Amygdala (tissue), 56 donors: Measurements from ENCODE around the gene PSMD13.

Experiments used
- DNase-seq, 56 donors: peaks; one replicate each; lab custom pipeline; 2025; lab: John Stamatoyannopoulos, UW

Gene PSMD13

DNA sequence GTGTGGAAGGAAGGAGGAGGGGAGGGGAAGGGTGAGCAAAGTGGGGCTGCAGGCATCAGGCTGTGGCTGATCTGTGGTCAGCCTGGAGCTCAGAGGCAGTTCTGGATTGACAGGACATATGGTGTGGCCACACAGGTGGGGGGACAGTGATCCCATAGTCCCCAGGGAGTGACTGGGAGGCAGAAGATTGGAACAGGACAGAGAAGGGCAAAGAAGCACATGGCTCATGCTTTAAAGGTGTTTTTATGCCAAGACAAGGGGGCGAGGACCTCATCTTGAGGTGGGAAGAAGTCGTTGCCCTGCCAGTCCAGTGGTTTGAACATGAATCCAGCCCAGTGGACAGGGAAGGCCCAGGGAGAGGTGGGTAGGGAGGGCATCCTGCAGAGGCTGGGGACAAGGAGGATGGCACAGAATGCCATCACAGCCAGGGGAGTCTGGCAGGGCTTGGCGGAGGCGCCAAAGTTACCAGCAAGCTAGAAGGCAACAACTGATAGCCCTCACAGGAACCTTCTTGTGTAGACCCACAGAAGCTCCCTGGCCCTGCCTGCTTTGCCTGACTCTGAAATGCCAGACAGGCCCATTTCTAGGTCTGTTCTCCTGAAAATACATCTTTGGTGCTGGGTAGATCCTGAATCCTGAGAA is 32.7 kb upstream of the PSMD13 start:
- no peak for DNase-seq

DNA sequence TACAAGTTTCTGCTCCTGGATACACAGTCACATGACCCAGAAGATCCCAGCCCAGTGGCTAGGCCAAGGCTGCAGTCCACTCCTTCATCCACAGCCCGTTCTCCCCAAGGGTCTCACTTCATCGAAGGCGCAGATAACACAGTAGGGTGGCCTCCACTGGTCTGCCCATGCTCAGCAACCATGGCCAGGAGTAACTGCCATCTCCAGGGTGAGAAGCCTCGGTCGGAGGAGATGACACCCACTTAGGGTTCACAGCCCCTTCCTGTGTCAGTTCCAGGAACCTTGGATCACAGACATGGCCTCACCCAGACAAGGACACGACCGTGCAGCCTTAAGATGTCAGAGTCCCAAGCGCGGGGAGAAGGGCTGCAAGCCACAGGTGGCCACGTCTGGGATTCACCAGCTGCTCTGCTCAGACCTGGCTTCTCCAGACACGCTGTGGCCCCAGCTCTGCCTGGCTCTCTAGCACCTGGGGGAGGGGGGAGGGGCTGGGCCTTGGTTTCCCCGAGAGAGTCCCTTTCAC is 32.1 kb upstream of the PSMD13 start:
- DNase-seq: no peak

DNA sequence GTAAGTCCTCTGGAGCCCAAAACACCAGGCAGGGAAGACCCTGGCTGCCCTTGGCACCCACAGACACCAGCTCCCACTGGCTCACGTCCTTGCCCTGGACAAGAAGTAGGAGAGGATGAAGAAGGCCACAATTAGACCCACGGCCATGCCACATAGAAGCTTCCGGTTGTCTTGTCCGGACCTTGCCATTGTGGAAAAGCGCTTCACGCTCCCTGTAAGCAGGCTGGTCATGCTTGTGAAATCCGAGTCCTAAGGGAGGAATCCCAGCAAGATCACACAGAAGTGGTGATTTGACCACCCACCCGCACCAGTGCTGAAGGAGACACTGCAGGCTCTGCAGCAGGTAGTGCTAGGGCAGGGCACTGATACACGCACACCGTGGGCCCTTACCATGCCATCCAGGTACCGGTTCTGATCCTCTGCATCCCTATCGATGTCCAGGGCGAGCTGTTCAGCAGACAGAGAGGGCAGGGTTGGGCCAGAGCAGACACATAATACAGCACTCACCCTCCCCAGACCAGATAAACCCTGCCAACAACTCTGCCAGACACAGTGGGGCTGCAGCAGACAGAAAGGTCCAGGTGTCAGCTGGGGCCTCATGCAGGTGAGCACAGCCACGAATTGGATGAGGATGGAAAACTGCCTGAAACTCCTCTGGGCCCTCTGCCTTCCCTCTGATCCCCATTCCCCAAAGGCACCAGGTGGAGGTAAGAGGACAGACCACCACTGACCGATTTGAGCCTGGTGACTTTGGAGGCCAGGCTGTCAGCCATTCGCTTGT is 31.4 kb upstream of the PSMD13 start:
- no peak for DNase-seq

DNA sequence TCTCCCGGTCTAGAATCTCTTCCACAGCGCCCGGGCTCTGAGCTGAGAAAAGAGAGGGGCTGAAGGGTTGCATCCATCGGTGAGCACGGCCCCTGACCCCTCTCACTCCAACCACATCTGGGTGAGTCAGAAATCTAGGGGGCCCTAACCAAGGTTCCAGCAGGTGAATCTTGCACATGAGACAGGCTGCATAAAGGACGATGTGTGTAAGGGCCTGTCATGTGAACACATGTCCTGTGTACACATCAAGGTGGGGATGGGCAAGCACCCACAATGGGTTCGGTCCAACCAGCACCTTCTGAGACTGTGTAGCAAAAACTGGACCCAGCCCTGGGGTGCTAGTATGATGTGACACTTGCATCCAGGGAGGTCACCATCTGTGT is 30.8 kb upstream of the PSMD13 start:
- DNase-seq: no peak

DNA sequence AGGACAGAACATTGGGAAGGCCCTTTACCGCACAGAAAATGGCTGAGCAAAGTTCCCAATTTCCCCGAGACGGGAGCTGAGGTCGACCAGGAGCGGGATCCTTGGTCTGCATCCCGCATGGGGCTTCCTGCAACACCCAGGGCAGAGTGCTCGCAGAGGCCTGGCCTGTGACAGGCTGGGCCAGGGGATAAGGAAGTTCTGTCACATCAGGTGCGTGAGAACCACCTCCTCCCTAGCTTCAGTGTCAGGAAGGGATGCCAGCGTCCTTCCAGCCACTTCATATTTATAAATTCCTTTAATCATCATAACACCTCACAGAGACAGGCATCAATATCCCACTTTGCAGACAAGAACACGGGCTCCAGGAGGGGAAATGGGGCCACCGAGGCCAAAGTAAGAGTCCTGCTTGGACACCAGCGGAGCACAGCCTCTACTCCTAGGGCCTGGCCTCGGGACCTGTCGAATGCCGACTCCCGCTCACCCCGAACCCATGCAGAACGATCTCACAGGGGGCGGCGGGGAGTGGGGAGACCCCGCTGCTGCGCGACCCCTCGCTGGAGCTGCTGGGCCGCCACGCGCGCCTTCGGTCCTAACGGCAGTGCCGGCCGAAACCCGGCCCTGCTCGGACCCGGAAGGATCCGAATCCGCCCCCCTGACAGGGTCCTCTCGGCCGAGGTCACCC is 30.1 kb upstream of the PSMD13 start:
- DNase-seq: peak in 1 of 56 donors; percentile 20

DNA sequence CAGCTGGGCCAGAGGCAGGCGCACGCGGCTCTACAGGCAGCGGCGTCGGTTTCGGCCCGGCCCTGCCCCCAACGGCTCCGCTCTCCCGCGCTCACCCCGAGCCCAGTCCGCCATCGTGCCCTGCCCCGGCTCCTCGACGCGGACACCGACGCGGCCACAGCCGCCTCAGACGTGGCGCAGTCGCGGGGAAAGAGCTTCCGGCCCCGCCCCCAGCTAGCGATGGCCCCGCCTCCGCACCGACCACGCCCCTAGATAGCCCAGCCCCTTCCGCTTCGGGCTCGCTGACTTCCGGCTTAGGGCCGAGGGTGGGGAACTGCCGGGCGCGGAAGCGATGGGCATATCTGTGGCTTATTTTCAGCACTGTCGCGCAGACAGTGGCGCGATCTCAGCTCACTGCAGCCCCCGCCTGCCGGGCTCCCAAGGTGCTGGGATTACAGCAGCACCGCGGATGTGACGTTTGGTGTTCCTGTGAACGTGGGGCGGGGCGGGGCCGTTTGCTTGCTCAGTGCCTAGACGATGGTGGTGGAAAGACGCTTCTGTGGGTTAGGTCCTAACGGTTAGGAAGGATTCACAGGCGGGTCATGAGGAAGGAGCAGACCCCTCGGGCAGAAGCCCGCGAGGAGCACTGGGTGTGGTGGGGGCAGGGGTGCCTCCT is 29.4 kb upstream of the PSMD13 start, which contains the start of the genes BET1L and RIC8A:
Gene BET1L (minus strand): TSS at position 192 of the 655 bp plus-strand sequence. CDS start 78 bp downstream, at position 114.
Gene RIC8A (plus strand): TSS at position 501 of the 655 bp plus-strand sequence. CDS start 1,147 bp downstream, outside the sequence.
- peak; percentile 67 to 99 (median 94) for DNase-seq

DNA sequence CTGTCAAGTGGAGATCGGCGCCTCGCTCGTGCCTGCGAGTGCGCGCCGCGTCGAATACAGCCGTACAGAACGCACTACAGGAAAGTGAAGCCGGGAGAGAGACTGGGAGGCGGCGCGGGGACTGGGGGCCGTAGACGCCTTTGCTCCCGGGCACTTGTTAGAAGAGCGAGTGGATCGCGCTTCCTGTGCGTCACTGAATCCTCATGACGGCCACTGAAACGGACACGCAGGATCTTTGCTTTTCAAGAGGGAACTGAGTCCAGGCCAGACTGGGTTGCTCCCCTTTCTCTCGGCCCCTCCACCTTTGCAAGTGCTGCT is 29.0 kb upstream of the PSMD13 start:
- DNase-seq: peak in 8 of 56 donors; percentile 50 to 74 (median 62)

DNA sequence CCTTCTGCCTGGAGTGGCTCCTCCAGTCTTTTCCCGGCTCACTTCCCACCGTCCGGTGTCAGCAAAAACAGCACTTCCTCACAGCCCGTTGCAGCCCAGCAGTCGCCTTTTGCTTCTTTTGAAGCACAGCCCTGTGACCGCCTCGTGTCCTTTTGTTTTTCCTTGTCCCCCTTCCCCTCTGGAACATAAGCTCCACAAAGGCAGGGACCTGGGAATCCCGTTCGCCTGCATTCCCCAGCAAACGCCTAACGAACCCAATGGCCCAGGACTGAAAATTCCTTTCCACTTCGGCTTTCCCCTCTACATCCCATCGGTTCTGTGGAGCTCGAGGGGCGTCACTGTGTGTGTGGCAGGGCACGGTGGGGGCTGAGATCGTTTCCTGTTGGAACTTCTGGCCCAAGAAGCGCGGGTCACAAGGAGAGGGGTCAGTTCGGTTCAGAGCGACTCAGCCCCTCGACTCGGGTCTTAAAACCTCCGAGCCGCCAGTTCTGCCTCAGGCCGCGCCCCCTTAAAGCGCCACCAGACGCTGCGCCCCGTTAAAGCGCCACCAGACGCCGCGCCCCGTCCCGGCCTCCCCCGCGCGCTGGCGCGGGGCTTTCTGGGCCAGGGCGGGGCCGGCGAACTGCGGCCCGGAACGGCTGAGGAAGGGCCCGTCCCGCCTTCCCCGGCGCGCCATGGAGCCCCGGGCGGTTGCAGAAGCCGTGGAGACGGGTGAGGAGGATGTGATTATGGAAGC is 28.4 kb upstream of the PSMD13 start:
- DNase-seq: peak in 51 of 56 donors; percentile 8 to 81 (median 51)

DNA sequence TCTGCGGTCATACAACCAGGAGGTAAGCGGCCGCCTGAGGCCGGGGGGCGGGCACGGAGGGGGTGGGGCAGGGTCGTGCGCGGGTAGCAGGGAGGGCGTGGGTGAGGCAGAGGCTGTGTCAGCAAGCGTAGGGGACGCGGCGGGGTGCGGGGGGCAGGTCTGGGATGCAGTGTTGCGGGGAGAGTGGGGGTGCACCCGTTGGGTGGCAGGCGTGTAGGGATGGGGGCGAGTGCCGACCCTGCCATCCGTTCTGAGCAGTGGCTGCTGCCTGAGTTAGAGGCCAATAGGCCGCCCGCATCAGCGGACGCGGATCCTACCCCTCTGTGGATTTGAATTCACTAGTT is 27.9 kb upstream of the PSMD13 start:
- peak in 3 of 56 donors; percentile 59 to 66 (median 62) for DNase-seq

DNA sequence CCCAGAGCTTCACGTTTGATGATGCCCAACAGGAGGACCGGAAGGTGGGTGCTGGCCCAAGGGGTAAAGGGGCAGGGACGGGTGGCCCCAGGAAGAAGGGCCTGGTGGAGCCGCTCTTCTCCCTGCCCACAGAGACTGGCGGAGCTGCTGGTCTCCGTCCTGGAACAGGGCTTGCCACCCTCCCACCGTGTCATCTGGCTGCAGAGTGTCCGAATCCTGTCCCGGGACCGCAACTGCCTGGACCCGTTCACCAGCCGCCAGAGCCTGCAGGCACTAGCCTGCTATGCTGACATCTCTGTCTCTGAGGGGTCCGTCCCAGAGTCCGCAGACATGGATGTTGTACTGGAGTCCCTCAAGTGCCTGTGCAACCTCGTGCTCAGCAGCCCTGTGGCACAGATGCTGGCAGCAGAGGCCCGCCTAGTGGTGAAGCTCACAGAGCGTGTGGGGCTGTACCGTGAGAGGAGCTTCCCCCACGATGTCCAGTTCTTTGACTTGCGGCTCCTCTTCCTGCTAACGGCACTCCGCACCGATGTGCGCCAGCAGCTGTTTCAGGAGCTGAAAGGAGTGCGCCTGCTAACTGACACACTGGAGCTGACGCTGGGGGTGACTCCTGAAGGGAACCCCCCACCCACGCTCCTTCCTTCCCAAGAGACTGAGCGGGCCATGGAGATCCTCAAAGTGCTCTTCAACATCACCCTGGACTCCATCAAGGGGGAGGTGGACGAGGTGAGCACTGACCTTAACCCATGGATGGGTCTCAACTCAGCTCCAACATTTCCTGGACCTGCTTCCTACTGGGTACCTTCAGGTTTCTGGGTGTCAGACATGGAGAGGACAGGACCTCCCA is 27.3 kb upstream of the PSMD13 start:
- no peak for DNase-seq

DNA sequence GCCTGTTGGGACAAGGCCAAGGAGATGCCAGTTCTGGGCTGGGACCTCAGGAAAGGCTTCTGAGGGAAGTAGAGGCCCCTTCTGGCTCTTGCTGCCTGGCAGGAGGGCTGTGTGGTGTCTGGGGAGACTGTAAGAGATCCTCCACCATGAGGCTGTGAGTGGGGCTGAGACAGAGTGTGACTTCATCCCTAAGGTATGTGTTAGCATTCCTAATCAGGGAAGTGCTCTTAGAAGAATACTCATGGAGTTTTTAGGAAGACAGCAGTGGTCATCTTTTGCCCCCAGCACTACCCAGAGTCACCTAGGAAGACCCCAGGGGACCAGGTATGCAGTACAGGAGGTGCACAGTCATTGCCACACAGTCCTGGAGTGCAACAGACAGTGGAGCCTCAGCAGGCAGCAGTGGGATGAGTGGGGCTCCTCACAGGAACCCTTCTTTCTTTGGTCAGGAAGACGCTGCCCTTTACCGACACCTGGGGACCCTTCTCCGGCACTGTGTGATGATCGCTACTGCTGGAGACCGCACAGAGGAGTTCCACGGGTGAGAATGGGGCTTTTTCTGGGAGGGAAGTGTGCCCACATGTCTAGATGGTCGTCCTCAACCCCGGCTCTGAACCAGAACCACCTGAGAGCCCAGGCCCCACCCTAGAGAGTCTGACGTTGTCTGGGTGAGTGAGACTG is 26.5 kb upstream of the PSMD13 start:
- DNase-seq: no peak

DNA sequence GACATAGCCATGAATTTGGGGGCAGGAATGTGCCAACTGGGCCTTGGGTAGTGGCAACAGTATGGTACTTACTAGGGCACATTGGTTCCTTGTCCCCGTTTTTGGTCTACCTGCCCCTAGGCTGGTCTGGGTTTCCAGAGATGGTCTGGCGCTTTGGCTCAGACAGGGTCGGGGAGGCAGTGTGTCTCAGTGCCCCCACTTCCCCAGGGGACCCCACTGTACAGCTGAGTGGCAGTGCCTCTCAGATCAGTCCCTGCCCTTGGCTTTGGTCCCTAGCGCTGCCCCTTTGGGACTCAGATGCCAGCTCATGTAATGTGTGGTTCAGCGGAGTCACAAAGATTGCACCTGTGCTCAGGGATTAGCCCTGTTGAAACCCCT is 26.0 kb upstream of the PSMD13 start:
- DNase-seq: no peak

DNA sequence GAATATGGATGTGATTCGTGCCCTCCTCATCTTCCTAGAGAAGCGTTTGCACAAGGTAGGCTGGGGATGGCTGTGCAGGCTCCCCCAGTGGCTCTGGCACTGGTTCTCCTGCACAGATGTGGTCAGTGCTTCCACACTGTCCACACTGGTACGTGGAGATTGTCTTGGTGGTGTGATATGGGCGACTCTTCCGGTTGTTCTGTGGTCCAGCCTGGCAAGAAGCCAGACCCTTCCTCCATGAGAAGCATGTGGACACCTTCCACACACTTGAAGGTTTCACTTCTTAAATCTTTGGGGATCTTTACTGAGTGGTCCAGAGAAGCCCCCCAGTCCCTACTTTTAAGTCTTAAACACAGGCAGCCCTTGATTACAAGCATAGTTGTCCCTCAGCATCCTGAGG is 25.5 kb upstream of the PSMD13 start:
- no peak for DNase-seq

DNA sequence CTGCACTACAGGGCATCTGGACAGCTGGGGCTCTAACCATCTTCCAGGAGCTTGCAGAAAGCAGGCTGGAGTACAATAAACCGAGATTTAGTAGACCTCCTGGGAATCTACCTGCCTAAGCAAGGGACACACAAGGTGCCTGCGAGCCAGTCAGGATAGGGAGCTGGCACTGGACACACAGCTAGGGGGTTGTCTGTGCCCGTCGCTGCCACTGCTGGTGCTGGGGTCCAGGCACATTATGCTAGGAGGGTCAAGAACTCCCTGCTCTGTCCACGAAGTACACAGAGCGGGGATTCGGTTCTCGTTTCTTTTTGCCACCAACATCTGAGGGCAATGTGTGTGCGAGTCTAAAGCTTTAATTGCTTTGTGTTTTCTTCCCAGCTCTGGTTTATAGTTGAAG is 25.0 kb upstream of the PSMD13 start:
- DNase-seq: no peak

DNA sequence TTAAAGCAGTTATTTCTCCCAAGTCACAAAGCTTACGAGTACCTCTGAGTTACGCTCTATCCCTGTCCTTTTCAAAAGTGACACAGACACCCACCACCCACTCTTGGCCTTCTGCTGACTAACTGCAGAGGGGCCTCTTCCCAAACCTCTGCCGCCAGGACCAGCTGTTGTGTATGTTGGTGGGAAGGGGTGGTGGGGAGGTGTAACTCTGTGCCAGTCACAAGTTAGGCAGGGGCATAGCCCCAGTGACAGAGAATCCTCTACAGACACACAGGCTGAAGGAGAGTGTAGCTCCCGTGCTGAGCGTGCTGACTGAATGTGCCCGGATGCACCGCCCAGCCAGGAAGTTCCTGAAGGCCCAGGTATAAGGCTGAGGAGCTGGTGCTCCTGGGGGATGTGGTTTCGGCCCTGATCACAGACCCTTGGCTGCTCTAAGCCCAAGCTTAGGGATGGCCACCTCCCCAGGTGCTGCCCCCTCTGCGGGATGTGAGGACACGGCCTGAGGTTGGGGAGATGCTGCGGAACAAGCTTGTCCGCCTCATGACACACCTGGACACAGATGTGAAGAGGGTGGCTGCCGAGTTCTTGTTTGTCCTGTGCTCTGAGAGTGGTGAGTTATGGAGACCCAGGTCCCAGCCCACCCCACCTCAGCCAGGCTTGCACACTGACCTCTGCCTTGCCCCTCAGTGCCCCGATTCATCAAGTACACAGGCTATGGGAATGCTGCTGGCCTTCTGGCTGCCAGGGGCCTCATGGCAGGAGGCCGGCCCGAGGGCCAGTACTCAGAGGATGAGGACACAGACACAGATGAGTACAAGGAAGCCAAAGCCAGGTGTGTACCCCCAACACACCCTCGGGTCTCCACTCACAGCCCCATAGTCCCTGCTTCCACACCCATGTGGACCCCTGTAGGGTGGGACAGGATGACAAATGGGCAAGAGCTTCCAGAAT is 24.4 kb upstream of the PSMD13 start:
- no peak for DNase-seq

DNA sequence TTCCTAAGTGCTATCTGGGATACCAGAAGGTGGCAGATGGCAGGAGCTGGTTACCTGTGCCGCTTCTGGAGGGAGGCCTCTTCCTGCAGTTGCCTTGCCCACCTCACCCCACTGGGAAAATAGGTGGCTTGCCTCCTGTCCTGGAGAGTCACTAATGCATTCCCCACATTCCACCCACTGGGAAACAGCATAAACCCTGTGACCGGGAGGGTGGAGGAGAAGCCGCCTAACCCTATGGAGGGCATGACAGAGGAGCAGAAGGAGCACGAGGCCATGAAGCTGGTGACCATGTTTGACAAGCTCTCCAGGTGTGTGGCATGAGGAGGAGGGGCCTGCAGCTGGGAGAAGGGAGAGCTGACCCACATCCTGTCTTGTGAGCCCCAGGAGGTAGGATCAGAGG is 23.7 kb upstream of the PSMD13 start:
- DNase-seq: no peak

DNA sequence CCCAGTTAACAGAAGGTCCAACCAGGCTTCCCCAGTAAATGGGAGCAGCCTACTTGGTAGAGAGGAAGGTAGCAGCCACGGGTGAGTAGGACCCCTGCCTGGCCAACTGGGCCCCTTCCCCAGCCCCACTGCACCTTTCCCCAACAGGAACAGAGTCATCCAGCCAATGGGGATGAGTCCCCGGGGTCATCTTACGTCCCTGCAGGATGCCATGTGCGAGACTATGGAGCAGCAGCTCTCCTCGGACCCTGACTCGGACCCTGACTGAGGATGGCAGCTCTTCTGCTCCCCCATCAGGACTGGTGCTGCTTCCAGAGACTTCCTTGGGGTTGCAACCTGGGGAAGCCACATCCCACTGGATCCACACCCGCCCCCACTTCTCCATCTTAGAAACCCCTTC is 22.7 kb upstream of the PSMD13 start:
- no peak for DNase-seq
